IPS-20b (cell line): ENCODE results near the gene LETM1.

ENCODE experiments used
- H3K27ac ChIP-seq: one replicate; pipeline ENCODE4 v1.5.1; 2013; ENCODE audit warnings: low read length
- H3K27me3 ChIP-seq: 2 replicates; pipeline ENCODE4 v1.6.1; 2013; ENCODE audit warnings: mild to moderate bottlenecking, low read length, inconsistent platforms; ENCODE audit not compliant: insufficient read depth
- H3K36me3 ChIP-seq: 2 replicates; pipeline ENCODE4 v1.6.1; 2013; ENCODE audit warnings: low read depth, mild to moderate bottlenecking, inconsistent platforms, low read length, moderate library complexity; ENCODE audit not compliant: insufficient read depth
- H3K4me1 ChIP-seq: 2 replicates; pipeline ENCODE4 v1.6.1; 2013; ENCODE audit warnings: mild to moderate bottlenecking, control low read depth, inconsistent platforms, low read length, moderate library complexity; ENCODE audit not compliant: insufficient read depth
- H3K4me3 ChIP-seq: 2 replicates; pipeline ENCODE4 v1.5.1; 2013; ENCODE audit warnings: mild to moderate bottlenecking, low read length, inconsistent platforms
- H3K9ac ChIP-seq: 2 replicates; pipeline ENCODE4 v1.6.1; 2013; ENCODE audit warnings: low read depth, mild to moderate bottlenecking, inconsistent platforms, low read length, moderate library complexity
- H3K9me3 ChIP-seq: 2 replicates; pipeline ENCODE4 v1.6.1; 2013; ENCODE audit warnings: mild to moderate bottlenecking, low read depth, low read length, inconsistent platforms; ENCODE audit not compliant: insufficient read depth

The LETM1 gene

DNA sequence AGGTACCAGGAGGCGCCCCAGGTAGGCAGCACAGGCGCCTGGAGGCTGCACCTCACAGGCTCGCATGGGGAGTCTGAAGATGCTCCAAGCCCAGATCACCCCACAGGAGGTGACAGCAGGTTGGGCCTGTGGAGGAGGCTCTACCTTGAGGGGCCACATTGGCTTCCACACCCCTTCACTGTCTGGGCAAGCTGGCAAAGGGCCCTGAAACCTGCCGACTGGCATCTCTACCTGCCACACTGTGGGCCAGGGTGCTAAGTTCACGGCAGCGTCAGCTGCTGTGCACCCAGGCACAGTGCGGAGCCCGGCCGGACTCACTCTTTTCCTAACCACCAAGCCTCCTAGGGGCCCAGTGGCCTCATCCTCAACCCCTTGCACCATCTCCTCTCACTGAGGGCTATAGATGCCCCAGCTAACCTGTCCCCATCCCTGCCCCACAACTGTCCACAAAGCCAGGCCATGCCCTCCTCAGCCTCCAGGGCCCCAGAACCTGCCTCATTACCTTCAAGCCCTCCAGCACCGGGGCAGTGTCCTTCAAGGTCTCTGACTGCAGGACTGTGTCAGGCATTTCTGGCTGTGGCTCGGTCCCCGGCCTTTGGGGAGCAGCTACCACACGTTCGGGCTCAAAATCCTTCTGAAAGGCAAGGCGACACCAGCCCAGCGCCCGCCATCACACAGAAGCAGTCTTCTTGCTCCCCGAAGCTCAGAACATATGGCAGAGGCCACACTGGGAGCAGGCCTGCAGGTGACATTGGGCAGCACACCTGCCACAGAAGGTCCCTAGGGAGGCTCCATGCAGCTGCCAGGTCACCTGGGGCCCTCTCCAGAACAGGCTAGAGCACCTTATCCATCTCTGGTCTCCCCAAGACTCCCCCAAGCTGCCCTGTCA, 34.0 kb downstream of the LETM1 start:
- Histone ChIP-seq H3K4me1 (no peaks in the 10 kb centered on the region), H3K9ac (no peak overlapping the region), H3K27ac (no peak overlapping the region), H3K4me3 (no peak overlapping the region), H3K27me3 (no peaks in the 10 kb centered on the region), H3K36me3 (peaks cover 70% of the 10 kb centered on the region), H3K9me3 (no peaks in the 10 kb centered on the region)

DNA sequence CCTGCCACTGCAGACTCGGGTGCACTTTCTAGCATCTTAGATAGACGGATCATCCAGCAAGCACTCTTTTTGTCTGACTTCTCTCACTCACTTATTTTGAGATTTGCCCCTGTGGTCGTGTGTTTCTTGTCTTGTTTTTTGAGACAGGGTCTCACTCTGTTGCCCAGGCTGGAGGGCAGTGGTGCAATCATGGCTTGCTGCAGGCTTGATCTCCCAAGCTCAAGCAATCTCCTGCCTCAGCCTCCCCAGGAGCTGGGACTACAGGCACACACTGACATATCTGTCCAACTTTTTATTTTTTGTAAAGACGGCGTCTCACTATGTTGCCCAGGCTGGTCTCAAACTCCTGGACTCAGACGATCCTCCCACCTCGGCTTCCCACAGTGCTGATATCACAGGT, 36.1 kb downstream of the LETM1 start:
- no peak overlapping the region for H3K9ac ChIP-seq
- peaks cover 72% of the 10 kb centered on the region for H3K36me3 ChIP-seq
- H3K9me3 ChIP-seq: no peaks in the 10 kb centered on the region
- no peak overlapping the region for H3K4me3 ChIP-seq
- H3K4me1 ChIP-seq: no peaks in the 10 kb centered on the region
- H3K27me3 ChIP-seq: no peaks in the 10 kb centered on the region
- no peak overlapping the region for H3K27ac ChIP-seq

DNA sequence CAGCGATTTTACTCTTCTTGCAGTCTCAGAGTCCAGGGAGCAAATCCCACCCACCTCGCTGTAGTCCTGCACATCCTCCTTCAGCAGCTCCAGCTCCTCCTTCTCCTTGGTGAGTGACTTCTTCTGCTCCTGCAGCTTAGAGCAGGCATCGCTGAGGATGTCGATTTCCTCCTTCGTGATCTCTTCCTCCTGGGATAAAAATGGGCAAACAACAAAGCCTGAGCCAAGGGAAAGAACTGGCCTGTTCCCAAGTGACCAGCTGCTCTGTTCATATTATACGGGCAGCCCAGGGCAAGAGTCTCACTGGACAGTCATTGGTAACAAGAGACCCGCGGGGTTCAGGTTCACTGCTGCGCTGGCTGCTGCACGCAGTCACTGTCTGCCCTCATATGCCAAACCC, 36.7 kb downstream of the LETM1 start:
- Histone ChIP-seq H3K9me3 (no peaks in the 10 kb centered on the region), H3K36me3 (peaks cover 72% of the 10 kb centered on the region), H3K4me3 (no peak overlapping the region), H3K4me1 (no peaks in the 10 kb centered on the region), H3K27me3 (no peaks in the 10 kb centered on the region), H3K27ac (no peak overlapping the region), H3K9ac (no peak overlapping the region)

DNA sequence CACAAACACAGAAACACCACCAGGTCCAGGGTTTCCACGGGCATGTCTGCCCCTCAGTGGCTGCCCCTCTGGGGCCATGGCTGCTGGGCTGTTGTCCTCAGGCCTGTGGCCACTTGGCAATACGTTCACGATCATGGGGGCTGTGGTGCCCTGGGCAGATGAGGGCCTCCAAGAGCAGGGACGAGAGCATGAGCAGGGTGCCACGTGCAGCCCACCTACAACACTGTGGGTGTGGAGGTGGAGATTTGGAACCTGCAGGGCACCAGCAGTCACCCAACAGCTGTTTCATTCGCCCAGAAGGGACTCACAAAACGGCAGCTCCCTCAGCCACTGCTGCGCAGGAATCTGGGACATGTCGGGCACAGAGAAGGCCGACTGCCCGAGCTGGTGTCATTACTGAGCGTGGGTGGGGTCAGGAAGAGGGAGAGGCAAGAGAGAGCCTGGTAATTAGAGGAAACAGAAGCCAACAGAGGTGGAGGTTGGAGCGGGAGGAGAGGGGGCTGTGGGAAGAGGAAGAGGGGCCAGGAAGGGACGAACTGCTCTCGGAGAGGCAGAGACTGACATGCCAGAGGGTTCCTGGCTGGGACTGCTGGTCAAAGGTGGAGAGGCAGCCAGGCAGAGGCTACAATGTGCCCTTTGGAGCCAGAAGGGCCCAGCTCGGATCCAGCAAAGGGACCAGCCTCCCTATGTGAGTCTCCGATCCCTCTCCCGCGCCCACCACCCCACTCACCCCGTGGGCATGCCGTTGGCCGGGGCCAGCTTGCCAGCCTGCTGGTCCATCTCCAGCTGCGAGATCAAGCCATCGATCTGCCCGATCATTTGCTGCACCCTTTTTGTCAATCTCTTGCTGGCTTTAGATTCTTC, 39.7 kb downstream of the LETM1 start:
- no peak overlapping the region for H3K27ac ChIP-seq
- peaks cover 62% of the 10 kb centered on the region for H3K36me3 ChIP-seq
- H3K4me1 ChIP-seq: no peaks in the 10 kb centered on the region
- H3K4me3 ChIP-seq: no peak overlapping the region
- no peaks in the 10 kb centered on the region for H3K9me3 ChIP-seq
- H3K9ac ChIP-seq: no peak overlapping the region
- H3K27me3 ChIP-seq: no peaks in the 10 kb centered on the region

DNA sequence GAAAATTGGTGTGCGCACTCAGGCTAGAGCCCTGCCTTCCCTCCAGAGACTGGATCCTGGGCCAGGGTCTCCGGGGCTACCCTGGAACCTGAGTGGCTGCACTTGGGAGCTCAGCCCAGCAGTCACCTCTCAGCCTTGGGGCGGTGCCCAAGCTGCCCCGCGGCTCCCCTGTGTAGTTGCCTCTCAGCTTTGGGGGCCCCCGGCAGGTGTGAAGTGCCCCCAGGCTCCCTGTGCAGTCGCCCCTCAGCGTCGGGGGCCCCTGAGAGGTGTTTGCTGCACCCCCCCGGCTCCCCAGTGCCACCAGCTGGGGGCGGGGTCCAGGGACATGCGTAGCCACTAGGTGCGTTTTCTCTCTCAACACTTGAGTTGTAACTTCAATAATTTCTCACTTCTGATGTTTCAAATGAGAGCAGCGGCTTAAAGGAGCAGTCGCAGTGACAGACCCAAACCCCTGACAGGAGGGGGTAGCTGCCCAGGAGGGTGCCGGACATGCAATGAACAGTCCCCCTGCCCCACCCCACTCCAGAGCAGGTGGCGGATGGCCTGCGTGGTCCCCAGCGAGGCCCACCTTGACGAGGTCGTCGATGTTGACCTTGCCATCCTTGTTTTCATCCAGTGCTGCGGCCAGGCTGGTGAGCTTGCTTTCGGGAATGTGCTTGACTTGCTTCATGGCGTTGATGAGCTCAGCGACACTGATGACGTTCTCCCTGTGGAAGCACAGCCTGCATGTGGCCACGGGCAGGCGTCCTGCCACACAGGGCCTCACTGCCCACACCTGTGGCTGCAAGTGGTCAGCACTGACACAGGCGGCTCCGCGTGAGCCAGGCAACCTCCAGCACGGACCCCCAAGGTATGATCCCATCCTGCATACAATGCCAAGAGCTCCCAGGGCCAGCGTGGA, 40.6 kb downstream of the LETM1 start:
- Histone ChIP-seq H3K9ac (no peak overlapping the region), H3K4me3 (no peak overlapping the region), H3K9me3 (no peaks in the 10 kb centered on the region), H3K27ac (no peak overlapping the region), H3K4me1 (no peaks in the 10 kb centered on the region), H3K36me3 (peaks cover 62% of the 10 kb centered on the region), H3K27me3 (no peaks in the 10 kb centered on the region)

DNA sequence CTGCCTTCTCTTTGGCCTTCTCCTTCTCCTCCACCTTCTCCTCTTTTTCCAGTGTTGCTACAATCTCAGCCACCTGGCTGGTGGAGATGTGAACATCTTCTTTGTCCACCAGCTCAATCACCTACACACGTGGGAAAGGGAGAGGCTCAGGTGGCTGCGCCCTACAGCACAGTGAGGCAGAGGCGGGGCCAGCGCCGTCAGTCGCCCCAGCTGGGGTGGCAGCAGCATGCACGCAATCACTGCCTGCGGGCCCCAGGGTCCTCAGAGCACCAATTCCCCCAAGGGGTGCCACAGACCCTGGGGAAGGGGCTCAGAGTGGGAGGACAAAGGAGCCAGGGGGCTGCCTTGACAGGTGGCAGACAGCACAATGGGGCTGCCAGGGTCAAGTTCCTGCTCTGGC, 41.5 kb downstream of the LETM1 start:
- no peak overlapping the region for H3K4me3 ChIP-seq
- no peak overlapping the region for H3K9ac ChIP-seq
- H3K9me3 ChIP-seq: no peaks in the 10 kb centered on the region
- peaks cover 58% of the 10 kb centered on the region for H3K36me3 ChIP-seq
- H3K27me3 ChIP-seq: no peaks in the 10 kb centered on the region
- H3K27ac ChIP-seq: no peak overlapping the region
- no peaks in the 10 kb centered on the region for H3K4me1 ChIP-seq

DNA sequence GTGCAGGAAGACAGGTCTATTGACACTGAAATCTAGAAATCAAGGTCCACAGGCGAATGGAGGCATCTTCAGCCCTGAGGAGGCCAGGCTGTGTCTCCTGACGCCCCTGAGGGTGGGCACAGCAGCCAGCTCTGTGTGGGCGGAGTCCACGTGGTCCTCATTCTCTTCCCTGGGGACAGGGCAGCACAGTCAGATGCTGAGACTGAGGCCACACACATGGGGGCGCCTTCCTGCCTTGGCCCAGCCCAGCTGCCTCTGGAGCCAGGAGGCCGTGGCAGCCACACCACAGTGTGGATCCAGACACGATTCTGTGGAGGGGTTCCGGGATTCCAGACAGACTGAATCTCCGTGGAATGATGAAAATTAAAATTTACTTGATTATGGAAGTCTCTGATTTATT, 42.0 kb downstream of the LETM1 start:
- no peaks in the 10 kb centered on the region for H3K4me1 ChIP-seq
- H3K27me3 ChIP-seq: no peaks in the 10 kb centered on the region
- no peak overlapping the region for H3K9ac ChIP-seq
- peaks cover 52% of the 10 kb centered on the region for H3K36me3 ChIP-seq
- H3K9me3 ChIP-seq: no peaks in the 10 kb centered on the region
- no peak overlapping the region for H3K27ac ChIP-seq
- no peak overlapping the region for H3K4me3 ChIP-seq

DNA sequence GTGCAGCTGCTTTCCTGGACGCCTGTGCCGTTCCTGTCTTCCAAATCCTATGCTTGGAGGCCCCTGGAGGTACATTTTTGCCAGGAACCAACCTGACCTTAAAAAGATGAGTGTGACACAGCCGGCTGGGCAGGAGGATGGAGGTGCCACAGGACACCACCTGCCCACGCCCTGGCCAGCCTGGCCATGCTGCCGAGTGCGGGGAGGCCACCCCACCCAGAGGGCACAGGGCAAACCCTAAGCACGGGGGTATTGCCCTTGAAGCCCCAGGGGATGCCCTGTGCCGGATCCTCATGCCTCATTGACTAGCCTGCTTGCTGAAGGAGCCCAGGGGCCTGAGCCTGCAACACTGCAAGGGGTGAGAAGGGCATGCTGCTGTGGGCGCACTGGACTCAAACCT, 42.7 kb downstream of the LETM1 start:
- Histone ChIP-seq H3K4me3 (no peak overlapping the region), H3K27ac (no peak overlapping the region), H3K9ac (no peak overlapping the region), H3K36me3 (peaks cover 46% of the 10 kb centered on the region), H3K4me1 (no peaks in the 10 kb centered on the region), H3K27me3 (no peaks in the 10 kb centered on the region), H3K9me3 (no peaks in the 10 kb centered on the region)

DNA sequence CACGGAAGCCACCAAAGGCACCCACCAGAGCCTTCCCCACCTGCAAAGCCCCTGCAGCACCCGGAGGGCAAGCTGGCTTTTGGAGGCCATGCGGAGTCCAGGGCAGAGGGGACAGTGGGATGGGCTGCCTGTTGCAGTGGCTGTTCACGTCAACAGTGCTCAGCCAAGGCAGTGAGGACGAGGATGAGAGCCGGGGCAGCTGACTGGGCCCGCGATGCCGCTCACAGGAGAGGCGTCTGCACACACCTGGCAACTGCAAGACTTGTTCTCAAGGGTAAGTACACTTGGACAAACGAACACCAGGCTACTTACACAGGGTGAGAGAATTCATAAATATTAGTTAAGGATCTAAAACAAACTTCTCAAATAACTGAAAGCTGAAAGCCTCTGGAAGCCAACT, 43.2 kb downstream of the LETM1 start:
- H3K4me1 ChIP-seq: no peaks in the 10 kb centered on the region
- H3K9ac ChIP-seq: no peak overlapping the region
- no peak overlapping the region for H3K4me3 ChIP-seq
- peaks cover 42% of the 10 kb centered on the region for H3K36me3 ChIP-seq
- no peak overlapping the region for H3K27ac ChIP-seq
- no peaks in the 10 kb centered on the region for H3K9me3 ChIP-seq
- no peaks in the 10 kb centered on the region for H3K27me3 ChIP-seq

DNA sequence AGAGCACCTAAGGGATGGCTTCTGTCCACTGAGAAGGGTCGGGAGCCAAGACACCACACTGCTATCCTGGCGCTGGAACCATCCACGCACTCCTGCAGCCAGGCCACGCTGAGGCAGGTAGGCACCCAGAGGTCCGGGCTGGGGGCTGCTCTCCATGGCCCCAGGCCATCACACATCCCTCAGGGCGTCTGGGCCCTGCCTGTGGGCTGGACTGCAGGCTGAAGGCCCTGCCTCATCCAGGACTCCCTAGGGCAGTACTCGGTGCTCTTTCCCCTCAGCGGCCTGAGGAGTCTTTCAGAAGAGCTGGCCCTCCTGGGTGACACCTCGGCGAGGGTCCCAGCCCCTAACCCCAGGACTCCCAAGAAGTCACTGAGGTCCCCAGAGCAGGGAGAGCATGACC, 45.2 kb downstream of the LETM1 start:
- Histone ChIP-seq H3K9ac (no peak overlapping the region), H3K4me1 (no peaks in the 10 kb centered on the region), H3K36me3 (peaks cover 25% of the 10 kb centered on the region)

DNA sequence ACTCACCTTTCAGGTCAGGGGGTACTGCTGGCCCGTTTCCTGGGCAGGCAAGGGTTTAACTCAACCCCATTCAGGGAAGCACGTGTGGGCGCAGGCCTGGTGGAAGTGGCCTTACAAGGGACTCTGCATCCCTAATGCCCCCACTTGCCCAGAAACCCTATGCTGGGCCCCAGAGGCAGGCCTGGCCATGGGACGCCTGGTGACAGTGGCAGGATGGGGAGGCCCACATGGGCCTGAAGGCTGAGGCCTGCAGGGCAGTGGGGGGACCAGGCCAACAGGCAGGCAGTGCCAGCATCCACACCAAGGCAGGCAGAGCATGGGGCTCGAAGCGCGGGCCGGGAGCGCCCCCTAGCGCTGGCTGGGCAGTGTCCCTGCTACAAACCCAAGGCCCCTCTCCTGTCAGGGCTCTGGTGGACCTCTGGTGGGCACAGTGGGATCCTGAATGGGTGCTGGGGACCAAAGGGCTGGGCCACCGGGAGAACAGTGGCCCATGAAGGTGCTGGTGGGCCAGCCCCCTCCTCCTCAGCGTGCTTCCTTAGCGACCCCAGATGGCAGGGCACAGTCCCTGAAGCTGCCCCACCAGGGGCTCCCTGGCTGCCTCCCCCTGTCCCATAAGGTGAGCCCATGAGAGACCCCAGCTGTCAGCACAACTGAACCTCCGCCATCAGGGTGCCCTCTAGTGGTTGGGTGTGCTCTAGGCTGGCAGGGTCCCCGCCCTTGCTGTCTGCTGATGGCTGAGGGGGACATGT, 46.0 kb downstream of the LETM1 start:
- Histone ChIP-seq H3K9ac (no peak overlapping the region), H3K36me3 (peaks cover 18% of the 10 kb centered on the region), H3K9me3 (no peaks in the 10 kb centered on the region), H3K27me3 (no peaks in the 10 kb centered on the region), H3K27ac (no peak overlapping the region), H3K4me3 (no peak overlapping the region), H3K4me1 (no peaks in the 10 kb centered on the region)

More for the DNA sequence above, 45.2 kb downstream of the LETM1 start:
- Histone ChIP-seq H3K9me3 (no peaks in the 10 kb centered on the region), H3K4me3 (no peak overlapping the region), H3K27ac (no peak overlapping the region), H3K27me3 (no peaks in the 10 kb centered on the region)
